ENCODE data around the gene KIF26B.

The KIF26B gene

DNA sequence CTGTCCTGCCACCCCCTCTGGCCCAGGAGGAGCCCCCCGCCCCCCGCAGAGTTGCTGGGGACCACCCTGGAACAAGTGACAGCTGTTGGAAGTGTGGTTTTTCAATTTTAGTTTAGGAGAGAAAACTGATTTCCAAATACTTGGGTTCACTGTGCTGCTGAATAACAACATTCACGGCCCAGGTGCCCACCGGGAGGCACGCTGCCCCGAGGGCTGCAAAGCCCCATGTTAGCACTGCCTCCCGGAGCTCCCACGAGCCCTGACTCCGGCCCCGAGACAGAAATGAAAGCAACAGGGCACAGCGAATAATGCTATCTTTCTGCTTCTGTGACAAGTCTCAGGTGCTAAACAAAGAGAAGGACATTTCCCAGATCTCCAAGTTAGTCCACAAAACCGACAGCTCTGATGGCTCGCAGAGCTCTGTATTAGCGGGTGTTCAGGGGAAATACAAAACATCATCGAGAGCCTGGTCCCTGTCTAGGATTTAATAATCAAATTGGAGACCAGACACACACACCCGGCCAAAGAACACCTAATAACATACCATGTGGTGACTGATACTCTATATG, 451.5 kb downstream of the KIF26B start:
- peak overlapping the region; percentile 58 for H3K27ac ChIP-seq
- no peak for DNase-seq (ENCODE audit: low spot score)
- TF ChIP-seq, protein P1, sequence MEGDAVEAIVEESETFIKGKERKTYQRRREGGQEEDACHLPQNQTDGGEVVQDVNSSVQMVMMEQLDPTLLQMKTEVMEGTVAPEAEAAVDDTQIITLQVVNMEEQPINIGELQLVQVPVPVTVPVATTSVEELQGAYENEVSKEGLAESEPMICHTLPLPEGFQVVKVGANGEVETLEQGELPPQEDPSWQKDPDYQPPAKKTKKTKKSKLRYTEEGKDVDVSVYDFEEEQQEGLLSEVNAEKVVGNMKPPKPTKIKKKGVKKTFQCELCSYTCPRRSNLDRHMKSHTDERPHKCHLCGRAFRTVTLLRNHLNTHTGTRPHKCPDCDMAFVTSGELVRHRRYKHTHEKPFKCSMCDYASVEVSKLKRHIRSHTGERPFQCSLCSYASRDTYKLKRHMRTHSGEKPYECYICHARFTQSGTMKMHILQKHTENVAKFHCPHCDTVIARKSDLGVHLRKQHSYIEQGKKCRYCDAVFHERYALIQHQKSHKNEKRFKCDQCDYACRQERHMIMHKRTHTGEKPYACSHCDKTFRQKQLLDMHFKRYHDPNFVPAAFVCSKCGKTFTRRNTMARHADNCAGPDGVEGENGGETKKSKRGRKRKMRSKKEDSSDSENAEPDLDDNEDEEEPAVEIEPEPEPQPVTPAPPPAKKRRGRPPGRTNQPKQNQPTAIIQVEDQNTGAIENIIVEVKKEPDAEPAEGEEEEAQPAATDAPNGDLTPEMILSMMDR (conservative IDR thresholded peaks at IDR 0.05; ENCODE audit: low read depth) = no peak
- POLR2A ChIA-PET (ENCODE audit: low non-redundant PET) = no interaction called here
- CTCF ChIA-PET = no interaction called here

- TF ChIP-seq, protein P1 (conservative IDR thresholded peaks at IDR 0.05; ENCODE audit: low read depth) = no peak
- no peak for DNase-seq (ENCODE audit: low spot score)
- ChIA-PET CTCF (no interaction called here), POLR2A (ENCODE audit: low non-redundant PET) (no interaction called here)
- H3K27ac ChIP-seq = no peak overlapping the region
Observed at GRCh38 chr1:245608271-245608670, 453.5 kb downstream of the KIF26B start.

GRCh38 chr1:245609354-245610150, 454.8 kb downstream of the KIF26B start:
- H3K27ac ChIP-seq = no peak overlapping the region
- no peak for DNase-seq (ENCODE audit: low spot score)

GRCh38 chr1:245611251-245611650, 456.5 kb downstream of the KIF26B start:
- no peak for DNase-seq (ENCODE audit: low spot score)
- CTCF ChIA-PET = interaction anchor here (0.6 to 0.7 kb wide), 2 partner anchors 54 to 568 kb away, joined by 3 read pairs; no protein-coding TSS in a partner anchor
- no peak overlapping the region for H3K27ac ChIP-seq
- TF ChIP-seq, protein P1 (conservative IDR thresholded peaks at IDR 0.05; ENCODE audit: low read depth) = no peak
- POLR2A ChIA-PET (ENCODE audit: low non-redundant PET) = no interaction called here

More at GRCh38 chr1:245609354-245610150, 454.8 kb downstream of the KIF26B start:
- TF ChIP-seq, protein P1 (conservative IDR thresholded peaks at IDR 0.05; ENCODE audit: low read depth) = no peak
- POLR2A ChIA-PET (ENCODE audit: low non-redundant PET) = no interaction called here
- CTCF ChIA-PET = interaction anchor here (0.7 kb wide), 1 partner anchor 208 kb away, joined by 3 read pairs; no protein-coding TSS in a partner anchor

GRCh38 chr1:245614476-245614875, 459.7 kb downstream of the KIF26B start:
- ChIA-PET CTCF (no interaction called here), POLR2A (ENCODE audit: low non-redundant PET) (no interaction called here)
- TF ChIP-seq, protein P1 (conservative IDR thresholded peaks at IDR 0.05; ENCODE audit: low read depth) = no peak
- DNase-seq (ENCODE audit: low spot score) = no peak
- H3K27ac ChIP-seq = no peak overlapping the region

DNA sequence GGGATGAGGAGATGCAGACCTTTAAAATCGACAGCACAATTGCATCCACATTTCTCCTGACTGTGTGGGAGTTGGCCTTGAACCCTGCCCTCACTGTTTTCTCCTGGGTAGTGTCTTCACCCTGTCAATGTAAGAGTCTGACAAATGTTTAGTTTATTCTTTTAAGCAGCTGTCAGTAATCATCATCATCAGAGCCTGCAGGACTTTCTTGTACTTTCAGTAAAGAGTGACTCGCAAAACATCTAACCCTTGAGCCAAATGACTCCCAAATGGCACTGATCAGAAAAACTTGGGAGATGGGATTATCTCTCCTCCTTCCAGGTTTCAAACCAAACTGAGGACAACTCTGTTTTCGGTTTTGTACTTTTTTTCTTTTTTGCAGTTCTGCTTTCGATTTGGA, 460.2 kb downstream of the KIF26B start:
- H3K27ac ChIP-seq = no peak overlapping the region
- POLR2A ChIA-PET (ENCODE audit: low non-redundant PET) = no interaction called here
- CTCF ChIA-PET = interaction anchor here (0.6 kb wide), 1 partner anchor 11 kb away, joined by 3 read pairs; no protein-coding TSS in a partner anchor
- DNase-seq (ENCODE audit: low spot score) = no peak
- TF ChIP-seq, protein P1 (conservative IDR thresholded peaks at IDR 0.05; ENCODE audit: low read depth) = no peak
